Measurements from ENCODE around the gene SNRPA1. TPM values are rescaled to one million over a fixed set of nuclear protein-coding genes. Genes with fewer than 3 reads are reported as not detected.

SNRPA1 gene
- total and polyA plus RNA-seq, 12 donors, result 23.8 to 51.4 (median 29.9) TPM

GRCh38 chr15:101316529-101316928 is 21.5 kb upstream of the SNRPA1 start:
- peaks cover 0 to 11% (median 0%) of the 10 kb centered on the region in 9 donors for H3K4me1 ChIP-seq
- no peak overlapping the region for H3K4me3 ChIP-seq
- peaks cover 0 to 70% (median 0%) of the 10 kb centered on the region in 9 donors for H3K36me3 ChIP-seq
- 81 to 83% methylated on average over 5 of the region's 5 CpGs for WGBS, 2 donors
- TF ChIP-seq, protein P1, sequence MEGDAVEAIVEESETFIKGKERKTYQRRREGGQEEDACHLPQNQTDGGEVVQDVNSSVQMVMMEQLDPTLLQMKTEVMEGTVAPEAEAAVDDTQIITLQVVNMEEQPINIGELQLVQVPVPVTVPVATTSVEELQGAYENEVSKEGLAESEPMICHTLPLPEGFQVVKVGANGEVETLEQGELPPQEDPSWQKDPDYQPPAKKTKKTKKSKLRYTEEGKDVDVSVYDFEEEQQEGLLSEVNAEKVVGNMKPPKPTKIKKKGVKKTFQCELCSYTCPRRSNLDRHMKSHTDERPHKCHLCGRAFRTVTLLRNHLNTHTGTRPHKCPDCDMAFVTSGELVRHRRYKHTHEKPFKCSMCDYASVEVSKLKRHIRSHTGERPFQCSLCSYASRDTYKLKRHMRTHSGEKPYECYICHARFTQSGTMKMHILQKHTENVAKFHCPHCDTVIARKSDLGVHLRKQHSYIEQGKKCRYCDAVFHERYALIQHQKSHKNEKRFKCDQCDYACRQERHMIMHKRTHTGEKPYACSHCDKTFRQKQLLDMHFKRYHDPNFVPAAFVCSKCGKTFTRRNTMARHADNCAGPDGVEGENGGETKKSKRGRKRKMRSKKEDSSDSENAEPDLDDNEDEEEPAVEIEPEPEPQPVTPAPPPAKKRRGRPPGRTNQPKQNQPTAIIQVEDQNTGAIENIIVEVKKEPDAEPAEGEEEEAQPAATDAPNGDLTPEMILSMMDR (IDR thresholded peaks at IDR 0.05), result no peak
- H3K27me3 ChIP-seq, result peaks cover 0 to 4% (median 0%) of the 10 kb centered on the region in 7 donors
- ATAC-seq (no peak), DNase-seq (no peak)
- no peaks in the 10 kb centered on the region for H3K9me3 ChIP-seq
- no peak overlapping the region for H3K27ac ChIP-seq
- intact Hi-C loops (cut with DNase I), result no loop called here

GRCh38 chr15:101315736-101316135 is 20.7 kb upstream of the SNRPA1 start:
- H3K4me1 ChIP-seq, result peaks cover 0 to 7% (median 0%) of the 10 kb centered on the region in 9 donors
- peaks cover 0 to 62% (median 0%) of the 10 kb centered on the region in 9 donors for H3K36me3 ChIP-seq
- no peaks in the 10 kb centered on the region for H3K9me3 ChIP-seq
- intact Hi-C loops (cut with DNase I), result no loop called here
- no peak overlapping the region for H3K27ac ChIP-seq
- ATAC-seq (no peak), DNase-seq (no peak)
- no peak overlapping the region for H3K4me3 ChIP-seq
- WGBS, 2 donors, result 89 to 91% methylated on average over 10 of the region's 10 CpGs
- peaks cover 0 to 4% (median 0%) of the 10 kb centered on the region in 7 donors for H3K27me3 ChIP-seq
- TF ChIP-seq, protein P1 (IDR thresholded peaks at IDR 0.05), result no peak

- H3K27me3 ChIP-seq, result peaks cover 0 to 4% (median 0%) of the 10 kb centered on the region in 7 donors
- TF ChIP-seq, protein P1 (IDR thresholded peaks at IDR 0.05), result no peak
- no peak overlapping the region for H3K27ac ChIP-seq
- no peak for DNase-seq
- H3K4me3 ChIP-seq, result no peak overlapping the region
- peaks cover 0 to 50% (median 0%) of the 10 kb centered on the region in 9 donors for H3K36me3 ChIP-seq
- no peak for ATAC-seq
- intact Hi-C loops (cut with DNase I), result no loop called here
- no peaks in the 10 kb centered on the region for H3K9me3 ChIP-seq
- 85 to 88% methylated on average over 19 of the region's 19 CpGs for WGBS, 2 donors
- H3K4me1 ChIP-seq, result no peaks in the 10 kb centered on the region
Observed at GRCh38 chr15:101314336-101315125, 19.5 kb upstream of the SNRPA1 start.

DNA sequence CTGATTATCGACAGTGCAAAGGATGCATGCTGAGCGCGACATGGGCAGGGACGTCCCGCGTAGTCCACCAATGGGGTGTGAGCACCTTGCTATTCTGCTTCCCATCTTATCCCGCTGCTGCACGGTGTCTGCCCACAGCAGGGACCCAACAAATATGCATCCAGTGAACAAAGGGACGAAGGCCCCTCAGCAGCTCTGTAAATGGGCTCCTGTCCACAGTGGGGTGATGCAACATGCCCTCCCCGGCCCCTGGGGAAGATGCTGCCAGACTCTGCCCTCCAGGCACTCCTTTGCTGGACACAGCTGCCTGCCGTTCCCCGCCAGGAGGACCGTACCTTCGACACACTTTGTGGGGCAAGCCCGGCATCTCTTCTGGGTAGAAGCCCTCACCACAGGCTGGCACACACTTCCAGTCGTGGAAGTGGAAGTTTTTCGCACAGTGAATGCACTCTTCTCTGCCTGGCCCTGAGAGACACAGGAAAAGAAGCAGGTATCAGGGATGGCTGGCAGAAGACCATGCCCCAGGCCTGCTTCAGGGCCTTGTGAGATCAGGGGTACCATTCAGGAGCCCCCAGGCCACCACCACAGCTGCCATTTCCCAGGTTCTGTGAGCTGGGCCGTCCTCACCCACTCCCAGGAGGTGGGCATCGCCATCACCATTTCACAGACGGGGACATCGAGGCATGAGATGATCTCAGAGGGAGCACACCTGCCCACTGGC is 18.2 kb upstream of the SNRPA1 start:
- TF ChIP-seq, protein P1 (IDR thresholded peaks at IDR 0.05), result no peak
- DNase-seq (no peak), ATAC-seq (peak in 1 of 8 donors; percentile 13)
- Histone ChIP-seq H3K27me3 (no peaks in the 10 kb centered on the region), H3K4me1 (no peaks in the 10 kb centered on the region), H3K36me3 (peaks cover 0 to 45% (median 0%) of the 10 kb centered on the region in 9 donors), H3K27ac (no peak overlapping the region), H3K9me3 (no peaks in the 10 kb centered on the region), H3K4me3 (no peak overlapping the region)
- intact Hi-C loops (cut with DNase I), result no loop called here
- WGBS, 2 donors, result 91 to 94% methylated on average over 21 of the region's 21 CpGs
